ENCODE results near the gene WASHC3. TPM values are rescaled to one million over a fixed set of nuclear protein-coding genes. Genes with fewer than 3 reads are reported as not detected.
A peak's percentile ranks its signal among the peaks of the same experiment; 100 is the strongest.

Gene WASHC3
- total and polyA plus RNA-seq, 2 experiments from 2014 or later, result 6.6 to 24.6 TPM

DNA sequence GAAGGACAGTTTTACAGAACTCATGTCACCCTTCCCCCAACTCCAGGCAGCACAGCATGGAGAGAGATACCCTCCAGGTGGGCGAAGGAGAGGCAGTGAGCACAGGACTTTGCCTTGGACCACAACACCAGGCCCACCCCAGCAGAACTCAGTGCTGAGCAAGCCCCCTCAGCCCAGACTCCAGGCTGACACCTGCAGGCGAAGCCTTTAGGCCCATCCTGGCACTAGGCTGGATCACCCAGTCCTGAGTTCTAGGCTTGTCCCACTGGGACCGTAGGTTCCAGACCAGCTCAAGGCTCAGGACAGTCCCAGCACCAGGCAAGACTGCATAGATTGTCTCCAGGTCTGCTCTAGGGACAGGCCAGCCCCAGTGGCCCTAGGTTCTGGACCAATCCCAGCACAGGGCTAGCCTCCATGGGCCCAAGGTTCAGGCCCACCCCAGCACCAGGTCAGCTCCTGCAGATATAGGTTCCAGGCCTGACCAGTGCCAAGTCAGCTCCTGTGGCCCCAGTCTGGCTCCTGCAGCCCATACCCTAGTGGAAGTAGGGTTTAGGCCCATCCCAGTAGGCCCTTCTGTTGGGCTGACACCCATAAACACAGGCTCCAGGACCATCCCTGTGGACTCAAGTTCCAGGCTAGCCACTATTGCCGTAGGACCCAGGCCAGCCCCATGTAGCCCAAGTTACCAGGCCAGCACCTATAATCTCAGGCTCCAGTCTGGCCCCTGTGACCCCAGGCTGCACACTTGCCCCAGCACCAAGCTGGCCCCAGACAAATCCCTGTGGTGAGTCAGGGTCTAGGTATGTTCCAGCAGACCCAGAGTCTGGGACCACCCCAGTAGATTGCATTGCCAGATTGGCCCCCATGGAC is 9.4 kb downstream of the WASHC3 start:
- Histone ChIP-seq H3K4me2 (no peak overlapping the region), H3K9me2 (ENCODE audit: insufficient read depth) (no peaks in the 10 kb centered on the region), H3F3A (replicated peaks; ENCODE audit: low read depth) (no peaks in the 10 kb centered on the region), H3K4me3 (no peak overlapping the region), H3K4me1 (ENCODE audit: insufficient read depth) (no peaks in the 10 kb centered on the region), H2AFZ (no peak overlapping the region), H3K27me3 (ENCODE audit: insufficient read depth) (no peaks in the 10 kb centered on the region), H4K20me1 (replicated peaks; ENCODE audit: insufficient read depth) (no peaks in the 10 kb centered on the region), H3K36me3 (ENCODE audit: insufficient read depth) (no peaks in the 10 kb centered on the region), H3K27ac (ENCODE audit: low read depth) (no peak overlapping the region), H3K79me2 (replicated peaks; ENCODE audit: insufficient read depth) (no peaks in the 10 kb centered on the region)
- Mint-ChIP-seq H3K4me1 (no peaks in the 10 kb centered on the region), H3K9me3 (no peaks in the 10 kb centered on the region), H3K27ac (no peak overlapping the region), H3K4me3 (no peak overlapping the region), H3K36me3 (ENCODE audit: low read depth) (no peaks in the 10 kb centered on the region), H3K27me3 (ENCODE audit: insufficient read depth, low read depth, poor library complexity) (no peaks in the 10 kb centered on the region)
- peak; percentile 8 for DNase-seq (ENCODE audit: low spot score)
- peak in 1 of 2 experiments; percentile 45; a peak in 2 of 4 replicates for TF ChIP-seq CTCF (conservative IDR thresholded peaks at IDR 0.05; ENCODE audit: low read depth in 2 of 2)
- no peak for TF ChIP-seq ZNF331 (CRISPR knock-in tag; IDR thresholded peaks at IDR 0.05; ENCODE audit: low read depth)
- TF ChIP-seq, protein P1, sequence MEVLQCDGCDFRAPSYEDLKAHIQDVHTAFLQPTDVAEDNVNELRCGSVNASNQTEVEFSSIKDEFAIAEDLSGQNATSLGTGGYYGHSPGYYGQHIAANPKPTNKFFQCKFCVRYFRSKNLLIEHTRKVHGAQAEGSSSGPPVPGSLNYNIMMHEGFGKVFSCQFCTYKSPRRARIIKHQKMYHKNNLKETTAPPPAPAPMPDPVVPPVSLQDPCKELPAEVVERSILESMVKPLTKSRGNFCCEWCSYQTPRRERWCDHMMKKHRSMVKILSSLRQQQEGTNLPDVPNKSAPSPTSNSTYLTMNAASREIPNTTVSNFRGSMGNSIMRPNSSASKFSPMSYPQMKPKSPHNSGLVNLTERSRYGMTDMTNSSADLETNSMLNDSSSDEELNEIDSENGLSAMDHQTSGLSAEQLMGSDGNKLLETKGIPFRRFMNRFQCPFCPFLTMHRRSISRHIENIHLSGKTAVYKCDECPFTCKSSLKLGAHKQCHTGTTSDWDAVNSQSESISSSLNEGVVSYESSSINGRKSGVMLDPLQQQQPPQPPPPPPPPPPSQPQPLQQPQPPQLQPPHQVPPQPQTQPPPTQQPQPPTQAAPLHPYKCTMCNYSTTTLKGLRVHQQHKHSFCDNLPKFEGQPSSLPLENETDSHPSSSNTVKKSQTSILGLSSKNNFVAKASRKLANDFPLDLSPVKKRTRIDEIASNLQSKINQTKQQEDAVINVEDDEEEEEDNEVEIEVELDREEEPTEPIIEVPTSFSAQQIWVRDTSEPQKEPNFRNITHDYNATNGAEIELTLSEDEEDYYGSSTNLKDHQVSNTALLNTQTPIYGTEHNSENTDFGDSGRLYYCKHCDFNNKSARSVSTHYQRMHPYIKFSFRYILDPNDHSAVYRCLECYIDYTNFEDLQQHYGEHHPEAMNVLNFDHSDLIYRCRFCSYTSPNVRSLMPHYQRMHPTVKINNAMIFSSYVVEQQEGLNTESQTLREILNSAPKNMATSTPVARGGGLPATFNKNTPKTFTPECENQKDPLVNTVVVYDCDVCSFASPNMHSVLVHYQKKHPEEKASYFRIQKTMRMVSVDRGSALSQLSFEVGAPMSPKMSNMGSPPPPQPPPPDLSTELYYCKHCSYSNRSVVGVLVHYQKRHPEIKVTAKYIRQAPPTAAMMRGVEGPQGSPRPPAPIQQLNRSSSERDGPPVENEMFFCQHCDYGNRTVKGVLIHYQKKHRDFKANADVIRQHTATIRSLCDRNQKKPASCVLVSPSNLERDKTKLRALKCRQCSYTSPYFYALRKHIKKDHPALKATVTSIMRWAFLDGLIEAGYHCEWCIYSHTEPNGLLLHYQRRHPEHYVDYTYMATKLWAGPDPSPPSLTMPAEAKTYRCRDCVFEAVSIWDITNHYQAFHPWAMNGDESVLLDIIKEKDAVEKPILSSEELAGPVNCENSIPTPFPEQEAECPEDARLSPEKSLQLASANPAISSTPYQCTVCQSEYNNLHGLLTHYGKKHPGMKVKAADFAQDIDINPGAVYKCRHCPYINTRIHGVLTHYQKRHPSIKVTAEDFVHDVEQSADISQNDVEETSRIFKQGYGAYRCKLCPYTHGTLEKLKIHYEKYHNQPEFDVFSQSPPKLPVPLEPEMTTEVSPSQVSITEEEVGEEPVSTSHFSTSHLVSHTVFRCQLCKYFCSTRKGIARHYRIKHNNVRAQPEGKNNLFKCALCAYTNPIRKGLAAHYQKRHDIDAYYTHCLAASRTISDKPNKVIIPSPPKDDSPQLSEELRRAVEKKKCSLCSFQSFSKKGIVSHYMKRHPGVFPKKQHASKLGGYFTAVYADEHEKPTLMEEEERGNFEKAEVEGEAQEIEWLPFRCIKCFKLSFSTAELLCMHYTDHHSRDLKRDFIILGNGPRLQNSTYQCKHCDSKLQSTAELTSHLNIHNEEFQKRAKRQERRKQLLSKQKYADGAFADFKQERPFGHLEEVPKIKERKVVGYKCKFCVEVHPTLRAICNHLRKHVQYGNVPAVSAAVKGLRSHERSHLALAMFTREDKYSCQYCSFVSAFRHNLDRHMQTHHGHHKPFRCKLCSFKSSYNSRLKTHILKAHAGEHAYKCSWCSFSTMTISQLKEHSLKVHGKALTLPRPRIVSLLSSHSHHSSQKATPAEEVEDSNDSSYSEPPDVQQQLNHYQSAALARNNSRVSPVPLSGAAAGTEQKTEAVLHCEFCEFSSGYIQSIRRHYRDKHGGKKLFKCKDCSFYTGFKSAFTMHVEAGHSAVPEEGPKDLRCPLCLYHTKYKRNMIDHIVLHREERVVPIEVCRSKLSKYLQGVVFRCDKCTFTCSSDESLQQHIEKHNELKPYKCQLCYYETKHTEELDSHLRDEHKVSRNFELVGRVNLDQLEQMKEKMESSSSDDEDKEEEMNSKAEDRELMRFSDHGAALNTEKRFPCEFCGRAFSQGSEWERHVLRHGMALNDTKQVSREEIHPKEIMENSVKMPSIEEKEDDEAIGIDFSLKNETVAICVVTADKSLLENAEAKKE (CRISPR knock-in tag; IDR thresholded peaks at IDR 0.05), result no peak
- ATAC-seq, result peak; percentile 79
